GM19397 (cell line): ENCODE data around the gene CGREF1.

ENCODE experiments used
- ATAC-seq: cut with Tn5 transposase; IDR thresholded peaks from one replicate; pipeline ENCODE4 v1.9.1; 2021; ENCODE audit warnings: mild to moderate bottlenecking, moderate library complexity; ENCODE audit not compliant: unreplicated experiment

The CGREF1 gene

DNA sequence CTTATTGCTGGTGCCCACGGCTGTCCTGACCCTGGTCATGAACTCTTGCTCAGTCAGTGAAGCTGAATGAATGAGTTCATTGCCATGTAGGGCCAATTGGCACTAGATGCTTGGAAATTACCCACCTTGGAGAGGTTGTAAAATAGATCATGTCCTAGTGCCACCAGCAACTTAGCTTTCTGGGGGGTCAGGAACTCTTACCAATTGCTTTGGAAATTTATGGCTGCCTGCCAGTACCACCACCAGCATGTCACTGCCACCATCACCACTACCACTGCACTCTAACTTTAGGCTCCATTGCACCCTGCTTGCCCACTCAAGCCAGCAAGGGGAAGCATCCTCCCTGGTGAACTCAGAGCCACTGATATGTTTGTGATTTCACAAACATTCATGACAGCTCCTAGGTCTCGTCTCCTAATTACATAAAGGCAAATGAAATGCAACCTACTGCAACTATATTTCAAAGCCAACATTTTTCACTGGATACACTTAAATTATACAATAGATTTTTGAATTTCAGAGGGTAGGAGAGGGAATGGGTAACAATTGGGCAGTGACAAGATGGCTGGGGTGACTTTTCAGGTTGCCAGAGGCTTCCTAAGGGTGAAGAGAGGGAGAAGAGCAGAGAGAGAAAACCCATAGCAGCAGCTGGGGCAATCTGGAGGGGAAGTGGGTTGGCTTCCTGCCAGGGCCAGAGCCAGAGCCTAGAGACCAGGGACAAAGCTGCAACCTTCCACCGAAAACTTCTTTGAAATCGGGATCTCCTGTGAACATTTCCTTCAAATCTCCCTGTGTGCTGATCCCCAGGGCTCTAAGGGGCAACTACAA, 44.0 kb downstream of the CGREF1 start:
- ATAC-seq = no peak

DNA sequence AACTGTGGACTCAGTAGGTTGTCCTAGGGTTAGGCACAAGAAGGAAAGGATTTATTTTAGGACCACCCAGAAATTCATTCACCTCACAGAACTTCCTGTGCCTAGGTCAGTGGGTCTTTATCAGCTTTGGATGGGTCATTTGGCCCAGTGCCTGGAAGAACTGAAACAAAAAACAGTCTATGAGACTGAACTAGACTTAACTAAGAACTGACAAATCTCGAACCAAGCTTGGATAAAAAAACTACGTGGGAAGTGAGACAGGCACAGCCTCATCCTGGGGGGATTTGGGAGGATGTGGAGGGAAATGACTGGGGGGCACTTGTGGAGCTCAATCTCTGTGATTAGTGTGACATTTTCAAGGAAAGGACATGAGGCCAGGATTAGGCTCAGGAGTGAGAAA, 45.1 kb downstream of the CGREF1 start:
- ATAC-seq = no peak

DNA sequence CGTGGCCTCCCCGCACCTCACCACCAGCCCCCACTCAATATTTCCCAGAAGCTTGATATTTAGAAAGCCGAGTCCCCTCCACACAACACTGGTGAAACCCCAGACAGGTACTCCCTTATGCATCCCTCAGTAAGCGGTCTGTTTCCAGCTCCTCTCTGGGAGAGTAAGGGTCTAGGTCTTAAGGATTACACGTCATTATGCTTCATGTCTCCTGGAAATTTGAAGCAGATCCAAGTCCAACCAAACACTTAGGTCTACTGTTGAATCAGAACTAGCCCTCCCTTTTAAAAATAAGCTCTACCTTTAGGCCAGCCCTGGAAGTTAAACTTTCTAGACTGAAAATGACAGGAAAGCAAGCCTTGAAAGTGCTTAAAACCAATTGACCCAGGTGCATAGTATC, 46.0 kb downstream of the CGREF1 start:
- ATAC-seq = no peak

DNA sequence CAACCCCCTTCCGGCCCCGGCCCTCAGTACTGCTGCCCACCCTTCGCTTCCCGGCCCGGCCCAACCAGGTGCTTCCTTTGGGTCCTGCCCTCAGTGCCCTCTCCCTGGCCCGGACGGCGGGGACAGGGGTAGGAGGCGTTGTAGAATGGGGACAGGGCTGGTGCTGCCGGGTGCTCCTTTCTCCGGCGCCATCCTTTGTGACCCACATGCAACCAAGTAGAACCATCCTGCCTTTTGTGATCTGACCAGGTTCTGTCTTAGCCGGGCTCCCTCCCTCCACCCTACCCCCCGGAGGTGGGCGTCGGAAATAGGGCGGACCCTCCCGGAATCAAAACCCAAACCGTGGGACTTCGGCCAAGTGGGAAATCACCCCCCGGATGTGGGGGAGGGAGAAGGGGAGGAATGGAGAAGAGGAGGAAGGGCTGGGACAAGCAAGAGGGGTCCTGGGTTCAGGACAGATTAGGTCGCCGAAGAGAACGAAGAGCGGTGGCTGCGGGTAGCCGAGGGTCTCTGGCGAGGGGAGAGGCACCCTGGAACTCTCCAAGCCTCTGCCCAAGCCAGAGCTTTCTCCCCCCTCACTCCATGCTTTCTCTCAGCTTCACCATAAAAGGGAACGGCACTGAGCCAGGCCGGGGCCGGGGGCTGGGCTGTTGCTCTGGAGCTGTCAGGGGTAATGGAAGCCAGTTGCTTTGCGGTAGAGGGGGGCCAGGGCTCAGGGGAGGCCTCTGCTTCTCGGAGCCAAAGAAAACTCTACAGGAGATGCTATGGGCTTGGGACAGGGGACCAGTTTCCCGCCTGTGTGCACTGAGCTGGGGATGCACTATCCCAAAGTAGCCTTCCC, 46.7 kb downstream of the CGREF1 start:
- ATAC-seq = no peak

DNA sequence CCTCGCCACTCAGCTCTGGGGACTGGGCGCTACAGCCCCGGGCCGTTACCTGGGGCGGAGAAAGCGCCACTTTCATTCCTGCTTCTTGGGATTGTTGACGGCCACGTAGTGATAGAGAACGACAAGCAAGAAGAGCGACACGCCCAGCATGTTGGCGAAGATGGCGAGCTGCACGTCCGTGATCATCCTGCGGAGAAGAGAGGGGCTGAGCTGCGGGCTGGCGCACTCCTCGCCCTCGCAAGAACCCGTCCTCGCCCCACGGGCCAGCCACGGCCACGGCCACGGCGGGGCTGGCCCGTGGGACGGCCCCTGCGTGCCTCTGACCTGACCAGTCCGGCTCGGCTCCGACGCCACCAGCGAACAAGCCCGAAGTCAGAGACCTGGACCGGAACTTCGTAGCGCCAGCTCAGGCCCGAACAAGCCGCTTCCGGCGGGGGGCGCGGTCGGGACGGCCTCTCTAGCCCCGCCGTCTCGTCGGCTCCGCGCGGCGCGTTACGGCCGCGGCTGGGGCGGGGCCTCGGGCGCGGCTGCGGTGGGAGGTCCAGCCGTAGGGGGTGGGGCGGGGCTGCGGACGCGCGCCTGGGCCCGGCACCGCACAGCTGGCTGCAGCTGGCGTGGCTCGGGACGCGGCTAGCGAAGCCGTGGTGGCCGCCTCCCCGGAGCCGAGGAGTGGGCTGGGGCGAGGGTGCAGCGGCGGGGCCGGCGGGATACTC, 47.5 kb downstream of the CGREF1 start, which contains the start of gene OST4:
OST4 (minus strand) TSS at position 378 of the 713 bp plus-strand sequence.
- peak; percentile 89 for ATAC-seq

DNA sequence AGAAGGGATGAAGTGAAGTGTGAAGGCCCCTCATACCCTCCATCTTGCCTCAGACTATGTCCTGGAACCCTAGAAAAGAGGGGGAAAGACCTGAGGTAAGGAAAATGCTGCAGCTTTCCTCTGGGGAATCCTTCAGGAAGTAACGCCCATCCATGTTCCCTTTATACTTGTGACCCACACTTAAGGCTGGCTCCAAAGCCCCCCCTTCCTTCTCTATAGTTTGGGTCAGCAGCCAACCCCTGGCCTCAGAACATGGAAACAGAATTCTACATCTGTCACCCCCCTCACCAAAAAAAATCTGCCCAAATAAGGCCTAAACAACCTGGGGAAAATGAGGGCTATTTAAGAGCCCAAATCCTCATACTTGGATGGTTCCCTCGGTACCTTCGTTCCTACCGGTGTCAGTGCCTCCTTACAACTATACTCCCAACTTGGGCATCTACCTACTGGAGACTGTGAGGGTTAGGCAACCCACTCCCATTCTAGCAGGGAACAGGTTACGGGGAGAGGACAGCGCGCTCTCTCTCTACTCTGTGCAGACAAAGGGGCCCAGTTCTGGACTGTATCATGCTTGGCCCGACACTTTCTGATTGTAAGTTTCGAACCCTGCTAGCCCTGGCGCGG, 48.2 kb downstream of the CGREF1 start:
- no peak for ATAC-seq

DNA sequence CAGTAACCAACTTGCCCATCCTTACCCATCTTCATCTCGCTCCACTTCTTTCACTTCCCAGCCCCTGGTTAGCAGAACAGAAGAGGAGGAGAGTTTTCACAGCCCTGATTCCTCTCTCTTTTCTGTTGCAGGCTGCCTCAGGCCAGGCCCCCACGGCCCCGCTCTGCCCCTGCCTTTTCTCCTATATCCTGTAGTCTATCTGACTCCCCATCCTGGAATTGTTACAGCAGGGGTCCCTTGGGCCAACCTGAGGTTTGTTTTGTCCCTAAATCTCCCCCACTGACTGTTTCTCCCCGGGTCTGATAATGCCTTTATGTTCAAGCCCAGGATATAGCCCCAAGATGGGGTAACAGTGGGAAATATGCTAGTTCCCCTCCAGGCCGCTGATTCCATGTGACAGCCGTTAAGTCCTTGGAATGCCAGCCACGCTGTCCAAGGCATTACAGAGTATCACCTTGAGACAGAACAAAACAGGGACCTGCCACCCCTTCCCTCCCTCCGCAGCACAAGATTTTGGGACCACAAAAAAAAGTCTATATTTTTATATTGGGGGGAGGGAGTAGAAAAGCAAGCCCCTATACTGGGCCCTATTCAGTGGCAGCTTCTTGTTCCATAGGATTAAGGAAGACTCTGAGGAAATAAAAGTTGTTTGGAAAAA, 48.8 kb downstream of the CGREF1 start:
- no peak for ATAC-seq

DNA sequence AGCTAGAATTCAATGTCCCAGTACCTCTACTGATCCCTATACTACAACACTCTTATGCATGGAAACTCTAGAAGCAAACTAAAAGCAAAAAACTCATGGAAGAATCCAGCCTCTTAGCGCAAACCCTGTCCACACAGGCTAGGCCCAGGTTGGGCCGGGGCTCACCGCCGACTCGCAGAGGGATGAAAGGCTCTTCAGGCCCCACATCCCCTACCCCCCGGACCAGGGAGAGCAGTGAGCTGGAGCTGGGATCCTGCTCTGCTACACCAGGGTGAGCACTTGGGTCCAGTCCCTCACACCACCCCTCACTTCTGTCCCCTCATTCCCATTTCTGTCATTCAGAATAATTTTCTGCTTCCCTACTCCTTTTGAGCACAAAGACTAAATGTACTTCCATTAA, 49.5 kb downstream of the CGREF1 start:
- no peak for ATAC-seq

DNA sequence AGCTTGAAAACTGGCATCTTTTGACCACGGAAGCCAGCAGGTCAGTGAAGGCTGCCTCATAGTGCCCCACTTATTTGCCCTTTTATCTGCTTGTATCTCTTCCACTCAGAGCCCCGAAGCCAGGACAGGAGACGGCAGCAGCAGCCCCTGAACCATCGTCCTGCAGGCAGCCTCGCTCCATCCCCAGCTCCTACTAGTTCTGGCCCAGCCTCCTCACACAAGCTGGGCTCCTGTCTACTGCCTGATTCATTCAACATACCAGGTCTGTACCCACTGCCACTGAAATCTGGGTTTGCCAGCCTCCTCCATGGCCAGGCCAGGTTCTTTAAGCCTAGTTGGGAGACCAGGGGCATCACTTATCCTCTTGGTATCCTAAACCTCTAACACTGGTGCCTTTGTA, 51.5 kb downstream of the CGREF1 start:
- no peak for ATAC-seq

DNA sequence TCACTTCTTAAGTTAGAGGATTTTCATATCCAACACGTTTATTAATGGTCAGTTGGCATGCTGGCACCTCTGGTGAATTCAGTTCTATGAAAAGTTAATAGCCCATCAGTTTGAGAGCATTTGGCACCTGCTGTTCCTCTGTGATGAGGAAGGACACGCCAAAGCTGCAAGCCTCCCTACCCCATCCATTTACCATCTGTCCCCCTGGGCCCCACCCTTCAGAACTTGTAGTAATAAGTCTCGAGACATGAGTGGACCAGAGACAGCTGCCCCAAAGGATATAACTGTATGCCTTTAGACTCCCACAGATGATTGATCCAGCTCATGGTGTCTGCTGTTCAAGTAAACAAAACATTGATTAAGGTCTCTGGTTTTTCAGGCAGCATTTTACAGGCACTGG, 53.8 kb downstream of the CGREF1 start:
- ATAC-seq = no peak

DNA sequence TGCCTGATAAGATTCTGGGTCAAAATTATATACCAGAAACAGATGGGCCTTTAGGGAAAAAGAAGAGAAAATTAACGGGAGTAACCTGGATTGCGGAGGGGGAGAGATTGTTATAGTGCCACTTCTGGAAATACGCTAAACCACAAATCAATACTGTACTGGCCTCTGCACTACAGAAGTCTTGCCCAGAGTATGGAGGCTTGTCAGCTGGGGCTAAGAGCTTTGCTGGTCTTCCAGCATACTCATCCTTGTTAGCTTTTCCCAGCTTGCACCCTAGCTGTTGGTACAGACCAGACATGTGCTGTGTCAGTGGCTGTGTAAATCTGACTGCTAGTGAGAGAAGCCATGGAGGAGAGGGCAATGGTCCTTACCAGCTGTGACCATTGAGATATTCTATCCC, 58.6 kb downstream of the CGREF1 start:
- no peak for ATAC-seq

DNA sequence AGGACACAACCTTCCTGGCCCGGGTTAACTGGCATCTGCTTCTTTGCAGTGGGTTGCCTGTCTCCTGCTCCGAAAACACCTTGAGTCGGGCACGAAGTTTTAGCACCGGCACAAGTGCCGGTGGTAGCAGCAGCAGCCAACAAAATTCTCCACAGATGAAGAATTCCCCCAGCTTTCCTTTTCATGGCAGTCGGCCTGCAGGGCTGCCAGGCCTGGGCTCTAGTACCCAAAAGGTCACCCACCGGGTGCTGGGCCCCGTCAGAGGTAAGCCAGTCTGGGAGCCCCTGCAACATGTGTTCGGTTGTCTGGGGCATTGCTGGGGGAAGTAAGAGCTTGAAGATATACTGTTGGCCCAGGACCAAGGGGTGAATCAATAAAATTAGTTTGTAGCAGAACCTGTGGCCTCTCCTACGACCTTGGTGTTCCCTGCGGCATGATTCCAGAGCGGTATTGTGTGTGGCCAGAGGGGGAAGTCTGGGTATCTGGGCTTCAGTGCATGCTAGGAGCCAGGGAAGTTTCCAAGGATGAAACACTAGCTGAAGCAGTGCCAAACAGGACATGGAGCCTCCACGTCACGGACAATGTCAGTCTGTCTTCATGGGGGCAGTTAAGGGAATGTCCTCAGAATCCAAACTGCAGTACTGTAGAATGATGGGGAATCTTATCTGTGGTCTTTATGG, 59.6 kb downstream of the CGREF1 start:
- no peak for ATAC-seq

DNA sequence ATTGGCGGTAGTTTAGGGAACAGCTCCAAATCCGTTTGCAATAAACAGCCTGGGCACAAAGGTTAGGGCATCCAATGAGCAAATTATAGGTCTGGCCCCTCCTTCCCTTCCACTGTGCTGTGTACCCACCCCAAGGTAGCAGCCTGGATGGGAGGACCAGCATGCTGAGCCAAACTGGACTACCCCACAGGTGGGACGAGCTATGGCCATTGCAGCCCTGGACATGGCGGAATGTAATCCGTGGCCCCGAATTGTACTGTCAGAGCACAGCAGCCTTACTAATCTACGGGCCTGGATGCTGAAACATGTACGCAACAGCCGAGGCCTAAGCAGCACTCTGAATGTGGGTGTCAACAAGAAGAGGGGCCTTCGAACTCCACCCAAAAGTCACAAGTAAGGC, 60.7 kb downstream of the CGREF1 start:
- ATAC-seq = no peak

DNA sequence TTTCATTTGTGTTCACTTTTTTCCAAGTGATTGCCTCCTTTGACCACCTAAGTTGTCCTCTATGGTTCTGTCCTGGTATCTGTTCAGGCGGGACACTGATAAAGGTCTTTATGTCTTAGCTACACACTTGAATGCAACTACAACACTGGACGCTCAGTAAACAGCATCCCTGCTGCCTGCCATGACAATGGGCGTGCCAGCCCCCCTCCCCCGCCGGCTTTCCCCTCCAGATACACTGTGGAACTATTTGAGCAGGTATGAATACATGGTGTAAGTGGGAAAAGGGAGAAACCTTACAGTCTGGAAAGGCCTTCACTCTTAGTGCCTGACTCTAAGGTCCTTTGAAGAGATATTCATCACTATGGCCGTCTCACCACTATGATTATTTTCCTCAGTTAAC, 61.7 kb downstream of the CGREF1 start:
- no peak for ATAC-seq

DNA sequence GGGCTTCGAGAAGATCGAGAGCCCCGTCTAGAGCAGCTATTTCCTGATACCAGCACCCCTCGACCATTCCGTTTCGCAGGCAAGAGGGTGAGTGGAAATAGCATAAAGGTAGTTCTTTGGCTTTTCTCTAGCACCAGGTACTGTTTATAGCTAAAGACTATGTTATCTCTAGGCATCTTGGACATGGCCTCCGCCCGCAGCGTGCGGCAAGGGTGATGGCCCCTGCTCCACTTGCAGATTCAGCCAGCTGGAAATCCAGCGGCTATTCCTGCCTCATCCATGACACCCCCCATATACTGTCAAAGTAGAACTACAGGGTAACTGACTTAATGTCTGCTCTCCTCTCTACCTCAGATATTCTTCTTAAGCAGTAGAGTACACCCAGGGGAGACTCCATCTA, 64.2 kb downstream of the CGREF1 start:
- ATAC-seq = no peak

DNA sequence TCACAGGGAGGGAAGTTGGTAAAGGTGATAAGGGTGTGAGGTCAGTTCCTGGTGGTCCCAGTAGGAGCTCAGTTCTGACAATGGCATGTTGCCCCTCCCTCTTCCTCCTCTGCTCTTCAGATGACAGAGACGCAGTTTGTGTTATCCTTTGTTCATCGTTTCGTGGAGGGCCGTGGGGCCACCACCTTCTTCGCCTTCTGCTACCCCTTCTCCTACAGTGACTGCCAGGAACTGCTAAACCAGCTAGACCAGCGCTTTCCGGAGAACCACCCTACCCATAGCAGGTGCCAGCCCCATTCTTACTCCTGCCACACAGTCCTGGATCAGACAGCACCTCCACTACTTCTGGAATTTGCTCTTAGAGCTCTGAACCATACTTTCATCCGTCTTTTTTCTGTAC, 65.2 kb downstream of the CGREF1 start:
- no peak for ATAC-seq

DNA sequence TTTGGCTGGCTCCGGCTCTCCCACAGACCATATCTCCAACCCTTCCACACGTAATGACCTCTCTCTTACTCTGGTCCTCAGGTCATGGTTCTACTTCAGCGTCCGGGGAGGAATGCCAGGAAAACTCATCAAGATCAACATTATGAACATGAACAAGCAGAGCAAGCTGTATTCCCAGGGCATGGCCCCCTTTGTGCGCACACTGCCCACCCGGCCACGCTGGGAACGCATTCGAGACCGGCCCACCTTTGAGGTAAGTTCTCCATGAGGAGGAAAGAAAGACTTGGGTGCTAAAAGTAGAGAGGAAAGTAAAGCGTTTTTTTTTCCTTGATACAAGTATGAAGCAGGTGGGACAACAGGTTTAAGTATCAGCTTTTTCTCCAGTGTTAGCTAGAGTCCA, 65.6 kb downstream of the CGREF1 start:
- no peak for ATAC-seq

DNA sequence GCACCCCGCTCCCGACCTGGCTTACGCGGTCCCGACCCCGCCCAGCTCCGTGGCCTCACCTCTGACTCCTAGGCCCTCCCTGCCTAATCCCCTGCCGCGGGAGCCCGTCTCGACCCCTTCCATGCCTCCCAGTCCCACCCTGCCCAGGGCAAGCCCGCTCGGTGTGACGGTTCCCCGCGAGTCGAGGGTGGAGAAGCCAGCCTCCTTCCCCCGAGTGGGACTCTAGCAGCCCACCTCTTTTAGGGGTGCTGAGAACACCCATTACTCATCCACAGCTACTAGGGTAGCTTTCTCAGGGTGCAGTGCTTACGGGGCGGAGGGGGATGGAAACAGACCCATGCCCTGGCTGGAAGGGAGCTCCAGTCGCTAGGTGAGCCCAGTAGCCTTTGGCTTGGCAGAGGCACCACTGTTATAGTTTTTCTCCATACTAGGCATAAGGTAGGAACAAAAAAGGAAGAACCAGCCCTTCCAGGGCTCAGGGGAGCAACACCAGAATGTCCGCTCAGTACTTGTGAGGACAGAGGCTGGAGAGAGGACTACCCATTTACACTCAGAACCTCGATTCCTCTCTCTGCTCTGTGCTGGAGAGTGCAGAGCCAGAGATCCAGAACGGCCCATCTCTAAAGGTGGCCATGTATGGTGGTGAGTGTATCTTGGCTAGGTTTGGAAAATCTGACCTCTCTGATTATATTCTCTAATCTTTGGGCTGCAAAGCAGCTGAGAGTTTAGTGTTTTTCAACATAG, 66.9 kb downstream of the CGREF1 start:
- ATAC-seq = no peak
